Measurements from ENCODE around the gene RASSF5.

RASSF5 gene

GRCh38 chr1:206532368-206532767 is 25.0 kb downstream of the RASSF5 start:
- DNase-seq (ENCODE audit: low spot score) (no peak), ATAC-seq (ENCODE audit: low read depth) (no peak)
- Histone ChIP-seq H3K36me3 (ENCODE audit: low read depth) (no peaks in the 10 kb centered on the region), H3K4me3 (ENCODE audit: severe bottlenecking) (no peak overlapping the region), H3K4me1 (ENCODE audit: insufficient read depth, poor library complexity, severe bottlenecking) (no peaks in the 10 kb centered on the region), H3K27ac (ENCODE audit: poor library complexity, severe bottlenecking) (no peak overlapping the region), H3K27me3 (ENCODE audit: insufficient read depth, poor library complexity, severe bottlenecking) (no peaks in the 10 kb centered on the region), H3K9me3 (ENCODE audit: severe bottlenecking) (no peaks in the 10 kb centered on the region)
- no peak for TF ChIP-seq CTCF (IDR thresholded peaks at IDR 0.05; ENCODE audit: poor library complexity, severe bottlenecking)

GRCh38 chr1:206534552-206534951 is 27.2 kb downstream of the RASSF5 start:
- no peak for TF ChIP-seq CTCF (IDR thresholded peaks at IDR 0.05; ENCODE audit: poor library complexity, severe bottlenecking)
- no peaks in the 10 kb centered on the region for H3K4me1 ChIP-seq (ENCODE audit: insufficient read depth, poor library complexity, severe bottlenecking)
- H3K36me3 ChIP-seq (ENCODE audit: low read depth) = 0 out of 2 replicates have a peak, but pooled peaks cover 3% of the 10 kb centered on the region
- DNase-seq (ENCODE audit: low spot score) = no peak
- no peaks in the 10 kb centered on the region for H3K9me3 ChIP-seq (ENCODE audit: severe bottlenecking)
- H3K27me3 ChIP-seq (ENCODE audit: insufficient read depth, poor library complexity, severe bottlenecking) = no peaks in the 10 kb centered on the region
- H3K4me3 ChIP-seq (ENCODE audit: severe bottlenecking) = no peak overlapping the region
- no peak for ATAC-seq (ENCODE audit: low read depth)
- no peak overlapping the region for H3K27ac ChIP-seq (ENCODE audit: poor library complexity, severe bottlenecking)

- H3K4me1 ChIP-seq (ENCODE audit: insufficient read depth, poor library complexity, severe bottlenecking) = no peaks in the 10 kb centered on the region
- DNase-seq (ENCODE audit: low spot score) (no peak), ATAC-seq (ENCODE audit: low read depth) (peak; percentile 12; the same call in 1 of the 3 replicates)
- no peak overlapping the region for H3K4me3 ChIP-seq (ENCODE audit: severe bottlenecking)
- H3K27me3 ChIP-seq (ENCODE audit: insufficient read depth, poor library complexity, severe bottlenecking) = no peaks in the 10 kb centered on the region
- H3K9me3 ChIP-seq (ENCODE audit: severe bottlenecking) = no peaks in the 10 kb centered on the region
- TF ChIP-seq CTCF (IDR thresholded peaks at IDR 0.05; ENCODE audit: poor library complexity, severe bottlenecking) = no peak
- H3K27ac ChIP-seq (ENCODE audit: poor library complexity, severe bottlenecking) = no peak overlapping the region
- 0 out of 2 replicates have a peak, but pooled peaks cover 3% of the 10 kb centered on the region for H3K36me3 ChIP-seq (ENCODE audit: low read depth)
Observed at GRCh38 chr1:206535853-206536188, 28.5 kb downstream of the RASSF5 start.

- ATAC-seq (ENCODE audit: low read depth) = no peak
- Histone ChIP-seq H3K27ac (ENCODE audit: poor library complexity, severe bottlenecking) (no peak overlapping the region), H3K4me3 (ENCODE audit: severe bottlenecking) (no peak overlapping the region), H3K27me3 (ENCODE audit: insufficient read depth, poor library complexity, severe bottlenecking) (no peaks in the 10 kb centered on the region), H3K4me1 (ENCODE audit: insufficient read depth, poor library complexity, severe bottlenecking) (no peaks in the 10 kb centered on the region), H3K36me3 (ENCODE audit: low read depth) (0 out of 2 replicates have a peak, but pooled peaks cover 3% of the 10 kb centered on the region), H3K9me3 (ENCODE audit: severe bottlenecking) (no peaks in the 10 kb centered on the region)
- no peak for TF ChIP-seq CTCF (IDR thresholded peaks at IDR 0.05; ENCODE audit: poor library complexity, severe bottlenecking)
- DNase-seq (ENCODE audit: low spot score) = no peak
Observed at GRCh38 chr1:206537141-206537540, 29.8 kb downstream of the RASSF5 start.

- Histone ChIP-seq H3K27me3 (ENCODE audit: insufficient read depth, poor library complexity, severe bottlenecking) (no peaks in the 10 kb centered on the region), H3K36me3 (ENCODE audit: low read depth) (0 out of 2 replicates have a peak, but pooled peaks cover 3% of the 10 kb centered on the region), H3K27ac (ENCODE audit: poor library complexity, severe bottlenecking) (no peak overlapping the region), H3K4me3 (ENCODE audit: severe bottlenecking) (no peak overlapping the region), H3K9me3 (ENCODE audit: severe bottlenecking) (no peaks in the 10 kb centered on the region), H3K4me1 (ENCODE audit: insufficient read depth, poor library complexity, severe bottlenecking) (no peaks in the 10 kb centered on the region)
- DNase-seq (ENCODE audit: low spot score) (no peak), ATAC-seq (ENCODE audit: low read depth) (no peak)
- no peak for TF ChIP-seq CTCF (IDR thresholded peaks at IDR 0.05; ENCODE audit: poor library complexity, severe bottlenecking)
Observed at GRCh38 chr1:206538086-206538770, 30.9 kb downstream of the RASSF5 start.
